Measurements from ENCODE around the gene FANCD2OS.
"Not testable (repeated sequence)": the region's sequence is repeated elsewhere in the genome, so short reads cannot be mapped to it uniquely, and the experiment has no call there.

GRCh38 chr3:10090774-10091173, 17.3 kb downstream of the FANCD2OS start:
- TF ChIP-seq, protein P1, sequence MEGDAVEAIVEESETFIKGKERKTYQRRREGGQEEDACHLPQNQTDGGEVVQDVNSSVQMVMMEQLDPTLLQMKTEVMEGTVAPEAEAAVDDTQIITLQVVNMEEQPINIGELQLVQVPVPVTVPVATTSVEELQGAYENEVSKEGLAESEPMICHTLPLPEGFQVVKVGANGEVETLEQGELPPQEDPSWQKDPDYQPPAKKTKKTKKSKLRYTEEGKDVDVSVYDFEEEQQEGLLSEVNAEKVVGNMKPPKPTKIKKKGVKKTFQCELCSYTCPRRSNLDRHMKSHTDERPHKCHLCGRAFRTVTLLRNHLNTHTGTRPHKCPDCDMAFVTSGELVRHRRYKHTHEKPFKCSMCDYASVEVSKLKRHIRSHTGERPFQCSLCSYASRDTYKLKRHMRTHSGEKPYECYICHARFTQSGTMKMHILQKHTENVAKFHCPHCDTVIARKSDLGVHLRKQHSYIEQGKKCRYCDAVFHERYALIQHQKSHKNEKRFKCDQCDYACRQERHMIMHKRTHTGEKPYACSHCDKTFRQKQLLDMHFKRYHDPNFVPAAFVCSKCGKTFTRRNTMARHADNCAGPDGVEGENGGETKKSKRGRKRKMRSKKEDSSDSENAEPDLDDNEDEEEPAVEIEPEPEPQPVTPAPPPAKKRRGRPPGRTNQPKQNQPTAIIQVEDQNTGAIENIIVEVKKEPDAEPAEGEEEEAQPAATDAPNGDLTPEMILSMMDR (IDR thresholded peaks at IDR 0.05): not testable (repeated sequence)
- not testable (repeated sequence) for TF ChIP-seq POLR2A (IDR thresholded peaks at IDR 0.05)

All from gastroesophageal sphincter (tissue), 3 donors.